Measurements from ENCODE around the gene KRT3. TPM values are rescaled to one million over a fixed set of nuclear protein-coding genes. Genes with fewer than 3 reads are reported as not detected.

Gene KRT3
- total and polyA plus RNA-seq, 9 of the 15 experiments (the other 6 are each of a cell fraction or from before 2014, with no cell fraction given), result not detected

DNA sequence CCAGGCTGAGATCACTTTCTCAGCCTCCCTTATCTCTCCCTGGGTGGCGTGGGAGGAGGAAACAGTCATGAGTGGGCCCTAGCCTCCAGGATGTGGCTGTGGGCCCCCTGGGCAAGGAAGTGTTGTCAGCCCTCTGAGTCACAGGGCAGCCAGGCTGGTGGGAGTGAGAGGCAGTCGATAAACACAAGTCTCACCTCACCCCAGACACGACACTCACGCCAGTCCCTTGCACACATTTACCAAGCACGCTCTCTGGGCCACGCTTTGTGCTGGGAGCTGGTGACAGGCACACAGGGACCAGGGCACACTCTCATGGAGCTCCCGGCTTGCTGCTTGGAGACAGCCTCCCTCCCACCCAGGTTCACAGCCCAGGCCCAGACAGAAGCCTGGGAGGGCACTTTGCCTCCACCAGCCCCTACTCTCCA is 40.1 kb upstream of the KRT3 start (continued):
- TF ChIP-seq, protein P1, sequence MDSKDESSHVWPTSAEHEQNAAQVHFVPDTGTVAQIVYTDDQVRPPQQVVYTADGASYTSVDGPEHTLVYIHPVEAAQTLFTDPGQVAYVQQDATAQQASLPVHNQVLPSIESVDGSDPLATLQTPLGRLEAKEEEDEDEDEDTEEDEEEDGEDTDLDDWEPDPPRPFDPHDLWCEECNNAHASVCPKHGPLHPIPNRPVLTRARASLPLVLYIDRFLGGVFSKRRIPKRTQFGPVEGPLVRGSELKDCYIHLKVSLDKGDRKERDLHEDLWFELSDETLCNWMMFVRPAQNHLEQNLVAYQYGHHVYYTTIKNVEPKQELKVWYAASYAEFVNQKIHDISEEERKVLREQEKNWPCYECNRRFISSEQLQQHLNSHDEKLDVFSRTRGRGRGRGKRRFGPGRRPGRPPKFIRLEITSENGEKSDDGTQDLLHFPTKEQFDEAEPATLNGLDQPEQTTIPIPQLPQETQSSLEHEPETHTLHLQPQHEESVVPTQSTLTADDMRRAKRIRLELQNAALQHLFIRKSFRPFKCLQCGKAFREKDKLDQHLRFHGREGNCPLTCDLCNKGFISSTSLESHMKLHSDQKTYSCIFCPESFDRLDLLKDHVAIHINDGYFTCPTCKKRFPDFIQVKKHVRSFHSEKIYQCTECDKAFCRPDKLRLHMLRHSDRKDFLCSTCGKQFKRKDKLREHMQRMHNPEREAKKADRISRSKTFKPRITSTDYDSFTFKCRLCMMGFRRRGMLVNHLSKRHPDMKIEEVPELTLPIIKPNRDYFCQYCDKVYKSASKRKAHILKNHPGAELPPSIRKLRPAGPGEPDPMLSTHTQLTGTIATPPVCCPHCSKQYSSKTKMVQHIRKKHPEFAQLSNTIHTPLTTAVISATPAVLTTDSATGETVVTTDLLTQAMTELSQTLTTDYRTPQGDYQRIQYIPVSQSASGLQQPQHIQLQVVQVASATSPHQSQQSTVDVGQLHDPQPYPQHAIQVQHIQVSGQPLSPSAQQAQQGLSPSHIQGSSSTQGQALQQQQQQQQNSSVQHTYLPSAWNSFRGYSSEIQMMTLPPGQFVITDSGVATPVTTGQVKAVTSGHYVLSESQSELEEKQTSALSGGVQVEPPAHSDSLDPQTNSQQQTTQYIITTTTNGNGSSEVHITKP (IDR thresholded peaks at IDR 0.05; ENCODE audit: partially characterized antibody), result no peak
- TF ChIP-seq NR2C1 (IDR thresholded peaks at IDR 0.05), result no peak
- no peak for TF ChIP-seq NR2C1 (tag; IDR thresholded peaks at IDR 0.05)
- TF ChIP-seq HNRNPLL (IDR thresholded peaks at IDR 0.05; ENCODE audit: low read depth, low read length, poor library complexity, severe bottlenecking), result no peak
- TF ChIP-seq, protein P2, sequence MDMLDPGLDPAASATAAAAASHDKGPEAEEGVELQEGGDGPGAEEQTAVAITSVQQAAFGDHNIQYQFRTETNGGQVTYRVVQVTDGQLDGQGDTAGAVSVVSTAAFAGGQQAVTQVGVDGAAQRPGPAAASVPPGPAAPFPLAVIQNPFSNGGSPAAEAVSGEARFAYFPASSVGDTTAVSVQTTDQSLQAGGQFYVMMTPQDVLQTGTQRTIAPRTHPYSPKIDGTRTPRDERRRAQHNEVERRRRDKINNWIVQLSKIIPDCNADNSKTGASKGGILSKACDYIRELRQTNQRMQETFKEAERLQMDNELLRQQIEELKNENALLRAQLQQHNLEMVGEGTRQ (CRISPR knock-in tag; IDR thresholded peaks at IDR 0.05), result no peak
- no peak for TF ChIP-seq ZSCAN29 (IDR thresholded peaks at IDR 0.05)
- no peak for TF ChIP-seq HLTF (IDR thresholded peaks at IDR 0.05)
- TF ChIP-seq MTA2 (IDR thresholded peaks at IDR 0.05; ENCODE audit: low read depth), result no peak
- TF ChIP-seq TAF1 (IDR thresholded peaks at IDR 0.05; ENCODE audit: control insufficient read depth, extremely low read depth, insufficient read depth, low read length, severe bottlenecking), result no peak
- TF ChIP-seq RBFOX2 (IDR thresholded peaks at IDR 0.05; ENCODE audit: low read depth, low read length), result peak; percentile 37; the same call in 1 of the 2 replicates
- no peak for TF ChIP-seq IFI16 (CRISPR knock-in tag; IDR thresholded peaks at IDR 0.05)
- TF ChIP-seq, protein P3, sequence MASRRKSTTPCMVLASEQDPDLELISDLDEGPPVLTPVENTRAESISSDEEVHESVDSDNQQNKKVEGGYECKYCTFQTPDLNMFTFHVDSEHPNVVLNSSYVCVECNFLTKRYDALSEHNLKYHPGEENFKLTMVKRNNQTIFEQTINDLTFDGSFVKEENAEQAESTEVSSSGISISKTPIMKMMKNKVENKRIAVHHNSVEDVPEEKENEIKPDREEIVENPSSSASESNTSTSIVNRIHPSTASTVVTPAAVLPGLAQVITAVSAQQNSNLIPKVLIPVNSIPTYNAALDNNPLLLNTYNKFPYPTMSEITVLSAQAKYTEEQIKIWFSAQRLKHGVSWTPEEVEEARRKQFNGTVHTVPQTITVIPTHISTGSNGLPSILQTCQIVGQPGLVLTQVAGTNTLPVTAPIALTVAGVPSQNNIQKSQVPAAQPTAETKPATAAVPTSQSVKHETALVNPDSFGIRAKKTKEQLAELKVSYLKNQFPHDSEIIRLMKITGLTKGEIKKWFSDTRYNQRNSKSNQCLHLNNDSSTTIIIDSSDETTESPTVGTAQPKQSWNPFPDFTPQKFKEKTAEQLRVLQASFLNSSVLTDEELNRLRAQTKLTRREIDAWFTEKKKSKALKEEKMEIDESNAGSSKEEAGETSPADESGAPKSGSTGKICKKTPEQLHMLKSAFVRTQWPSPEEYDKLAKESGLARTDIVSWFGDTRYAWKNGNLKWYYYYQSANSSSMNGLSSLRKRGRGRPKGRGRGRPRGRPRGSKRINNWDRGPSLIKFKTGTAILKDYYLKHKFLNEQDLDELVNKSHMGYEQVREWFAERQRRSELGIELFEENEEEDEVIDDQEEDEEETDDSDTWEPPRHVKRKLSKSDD (conservative IDR thresholded peaks at IDR 0.05; ENCODE audit: low read length), result no peak
